ENCODE results near the gene FARS2. TPM values are rescaled to one million over a fixed set of nuclear protein-coding genes. Genes with fewer than 3 reads are reported as not detected.

The FARS2 gene
- total and polyA plus RNA-seq, 9 of the 15 experiments (the other 6 are each of a cell fraction or from before 2014, with no cell fraction given) = 16.5 to 62.2 (median 27.0) TPM

DNA sequence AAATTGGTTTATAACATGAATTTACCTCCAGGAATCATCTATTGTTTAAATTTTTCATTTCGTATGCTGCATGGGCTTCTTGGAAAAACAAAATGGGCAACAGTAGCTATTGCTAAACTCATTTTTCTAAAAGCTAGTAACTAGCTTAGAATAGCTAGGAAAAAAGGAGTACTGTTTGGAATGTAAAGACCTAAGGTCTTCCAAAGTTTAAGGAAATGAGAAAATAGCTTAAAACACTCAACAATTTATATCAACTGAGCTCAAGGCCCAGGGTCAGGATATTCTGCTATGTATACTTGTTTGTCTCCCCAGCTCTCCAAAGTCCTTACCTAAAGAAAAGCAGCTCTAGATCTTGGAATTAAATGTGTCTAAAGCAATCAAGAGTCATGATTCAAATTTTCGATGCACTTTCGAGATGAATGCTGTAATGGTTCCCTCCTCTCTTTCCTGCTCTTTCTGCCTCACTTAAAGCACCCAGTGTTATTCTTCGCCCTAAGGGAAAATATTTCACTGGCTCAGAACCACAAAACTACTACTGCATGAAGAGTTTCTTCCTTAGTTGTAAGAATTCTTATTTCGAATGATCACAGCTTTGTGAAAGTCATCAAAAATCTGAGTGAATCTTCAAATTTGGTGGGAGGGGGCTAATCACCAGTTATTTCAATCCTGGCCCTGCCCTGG, 42.2 kb upstream of the FARS2 start (continued):
- TF ChIP-seq, protein P1, sequence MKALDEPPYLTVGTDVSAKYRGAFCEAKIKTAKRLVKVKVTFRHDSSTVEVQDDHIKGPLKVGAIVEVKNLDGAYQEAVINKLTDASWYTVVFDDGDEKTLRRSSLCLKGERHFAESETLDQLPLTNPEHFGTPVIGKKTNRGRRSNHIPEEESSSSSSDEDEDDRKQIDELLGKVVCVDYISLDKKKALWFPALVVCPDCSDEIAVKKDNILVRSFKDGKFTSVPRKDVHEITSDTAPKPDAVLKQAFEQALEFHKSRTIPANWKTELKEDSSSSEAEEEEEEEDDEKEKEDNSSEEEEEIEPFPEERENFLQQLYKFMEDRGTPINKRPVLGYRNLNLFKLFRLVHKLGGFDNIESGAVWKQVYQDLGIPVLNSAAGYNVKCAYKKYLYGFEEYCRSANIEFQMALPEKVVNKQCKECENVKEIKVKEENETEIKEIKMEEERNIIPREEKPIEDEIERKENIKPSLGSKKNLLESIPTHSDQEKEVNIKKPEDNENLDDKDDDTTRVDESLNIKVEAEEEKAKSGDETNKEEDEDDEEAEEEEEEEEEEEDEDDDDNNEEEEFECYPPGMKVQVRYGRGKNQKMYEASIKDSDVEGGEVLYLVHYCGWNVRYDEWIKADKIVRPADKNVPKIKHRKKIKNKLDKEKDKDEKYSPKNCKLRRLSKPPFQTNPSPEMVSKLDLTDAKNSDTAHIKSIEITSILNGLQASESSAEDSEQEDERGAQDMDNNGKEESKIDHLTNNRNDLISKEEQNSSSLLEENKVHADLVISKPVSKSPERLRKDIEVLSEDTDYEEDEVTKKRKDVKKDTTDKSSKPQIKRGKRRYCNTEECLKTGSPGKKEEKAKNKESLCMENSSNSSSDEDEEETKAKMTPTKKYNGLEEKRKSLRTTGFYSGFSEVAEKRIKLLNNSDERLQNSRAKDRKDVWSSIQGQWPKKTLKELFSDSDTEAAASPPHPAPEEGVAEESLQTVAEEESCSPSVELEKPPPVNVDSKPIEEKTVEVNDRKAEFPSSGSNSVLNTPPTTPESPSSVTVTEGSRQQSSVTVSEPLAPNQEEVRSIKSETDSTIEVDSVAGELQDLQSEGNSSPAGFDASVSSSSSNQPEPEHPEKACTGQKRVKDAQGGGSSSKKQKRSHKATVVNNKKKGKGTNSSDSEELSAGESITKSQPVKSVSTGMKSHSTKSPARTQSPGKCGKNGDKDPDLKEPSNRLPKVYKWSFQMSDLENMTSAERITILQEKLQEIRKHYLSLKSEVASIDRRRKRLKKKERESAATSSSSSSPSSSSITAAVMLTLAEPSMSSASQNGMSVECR (CRISPR knock-in tag; IDR thresholded peaks at IDR 0.05) = no peak
- TF ChIP-seq, protein P2, sequence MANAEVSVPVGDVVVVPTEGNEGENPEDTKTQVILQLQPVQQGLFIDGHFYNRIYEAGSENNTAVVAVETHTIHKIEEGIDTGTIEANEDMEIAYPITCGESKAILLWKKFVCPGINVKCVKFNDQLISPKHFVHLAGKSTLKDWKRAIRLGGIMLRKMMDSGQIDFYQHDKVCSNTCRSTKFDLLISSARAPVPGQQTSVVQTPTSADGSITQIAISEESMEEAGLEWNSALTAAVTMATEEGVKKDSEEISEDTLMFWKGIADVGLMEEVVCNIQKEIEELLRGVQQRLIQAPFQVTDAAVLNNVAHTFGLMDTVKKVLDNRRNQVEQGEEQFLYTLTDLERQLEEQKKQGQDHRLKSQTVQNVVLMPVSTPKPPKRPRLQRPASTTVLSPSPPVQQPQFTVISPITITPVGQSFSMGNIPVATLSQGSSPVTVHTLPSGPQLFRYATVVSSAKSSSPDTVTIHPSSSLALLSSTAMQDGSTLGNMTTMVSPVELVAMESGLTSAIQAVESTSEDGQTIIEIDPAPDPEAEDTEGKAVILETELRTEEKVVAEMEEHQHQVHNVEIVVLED (CRISPR knock-in tag; IDR thresholded peaks at IDR 0.05) = no peak
- TF ChIP-seq ZNF780A (CRISPR knock-in tag; IDR thresholded peaks at IDR 0.05) = no peak
- no peak for TF ChIP-seq POLR2H (tag; IDR thresholded peaks at IDR 0.05; ENCODE audit: low read depth)
